Choroid plexus epithelial cell (primary cell): Measurements from ENCODE around the gene LENG9.

ENCODE experiments used
- DNase-seq: peaks from one replicate; pipeline ENCODE4 v3.0.0-alpha.2; 2010; ENCODE audit warnings: low read depth
- H3K4me3 ChIP-seq: 2 replicates; pipeline ENCODE4 v1.5.1; 2011; ENCODE audit warnings: low read depth, mild to moderate bottlenecking, control low read depth, low read length, moderate library complexity
- CTCF ChIP-seq: conservative IDR thresholded peaks from 2 replicates; pipeline ENCODE4 v1.5.1; 2011; ENCODE audit warnings: low read depth, mild to moderate bottlenecking, control low read depth, inconsistent platforms, low read length, moderate library complexity

Gene LENG9

GRCh38 chr19:54439174-54439851 lies 24.3 kb downstream of the LENG9 start:
- DNase-seq, result peak; percentile 67
- H3K4me3 ChIP-seq, result no peak overlapping the region
- peak; percentile 70 for TF ChIP-seq CTCF

- no peak overlapping the region for H3K4me3 ChIP-seq
- no peak for TF ChIP-seq CTCF
- DNase-seq, result peak; percentile 57
These were observed 26.8 kb downstream of the LENG9 start for GRCh38 chr19:54436628-54437252.

- H3K4me3 ChIP-seq, result no peak overlapping the region
- DNase-seq, result peak; percentile 36
- peak; percentile 30 for TF ChIP-seq CTCF
These were observed 27.5 kb downstream of the LENG9 start for GRCh38 chr19:54436031-54436523.

- no peak for DNase-seq
- no peak overlapping the region for H3K4me3 ChIP-seq
- TF ChIP-seq CTCF, result no peak
These were observed 28.0 kb downstream of the LENG9 start for GRCh38 chr19:54435551-54436016.

GRCh38 chr19:54434873-54435214 lies 28.7 kb downstream of the LENG9 start:
- no peak for DNase-seq
- no peak overlapping the region for H3K4me3 ChIP-seq
- no peak for TF ChIP-seq CTCF

- no peak overlapping the region for H3K4me3 ChIP-seq
- TF ChIP-seq CTCF, result no peak
- no peak for DNase-seq
These were observed 29.3 kb downstream of the LENG9 start for GRCh38 chr19:54434112-54434872.
